ENCODE measurements around the gene TOP3B. TPM values are rescaled to one million over a fixed set of nuclear protein-coding genes. Genes with fewer than 3 reads are reported as not detected.

Gene TOP3B
- total and polyA plus RNA-seq, 9 of the 15 experiments (the other 6 are each of a cell fraction or from before 2014, with no cell fraction given), result 3.0 to 188 (median 112) TPM

GRCh38 chr22:21967693-21968271 lies 14.8 kb downstream of the TOP3B start (continued):
- TF ChIP-seq ATF2 (CRISPR knock-in tag; IDR thresholded peaks at IDR 0.05), result peak; percentile 4; the same call in 1 of the 2 replicates
- no peak for TF ChIP-seq ZNF449 (CRISPR knock-in tag; IDR thresholded peaks at IDR 0.05)
- no peak for TF ChIP-seq ZNF444 (CRISPR knock-in tag; IDR thresholded peaks at IDR 0.05)
- TF ChIP-seq TBL1XR1 (IDR thresholded peaks at IDR 0.05; ENCODE audit: low read length in 2 of 2), result no peak
- TF ChIP-seq SRF (CRISPR knock-in tag; IDR thresholded peaks at IDR 0.05), result 0 out of 4 replicates have a peak, but pooled peaks of 1 of the 2 experiments have one; percentile 12
- no peak for TF ChIP-seq ZNF165 (CRISPR knock-in tag; IDR thresholded peaks at IDR 0.05; ENCODE audit: borderline replicate concordance)
- no peak for TF ChIP-seq MGA (IDR thresholded peaks at IDR 0.05)
- no peak for TF ChIP-seq HDAC3 (IDR thresholded peaks at IDR 0.05; ENCODE audit: borderline replicate concordance, partially characterized antibody)
- 0 out of 2 replicates have a peak, but pooled peaks have one; percentile 70 for TF ChIP-seq HMGXB4 (CRISPR knock-in tag; IDR thresholded peaks at IDR 0.05)
